ENCODE measurements around the gene PNMA1. TPM values are rescaled to one million over a fixed set of nuclear protein-coding genes. Genes with fewer than 3 reads are reported as not detected.
A peak's percentile ranks its signal among the peaks of the same experiment; 100 is the strongest.

PNMA1 gene
- total RNA-seq, 1 donor from 2014 or later: 32.7 TPM

DNA sequence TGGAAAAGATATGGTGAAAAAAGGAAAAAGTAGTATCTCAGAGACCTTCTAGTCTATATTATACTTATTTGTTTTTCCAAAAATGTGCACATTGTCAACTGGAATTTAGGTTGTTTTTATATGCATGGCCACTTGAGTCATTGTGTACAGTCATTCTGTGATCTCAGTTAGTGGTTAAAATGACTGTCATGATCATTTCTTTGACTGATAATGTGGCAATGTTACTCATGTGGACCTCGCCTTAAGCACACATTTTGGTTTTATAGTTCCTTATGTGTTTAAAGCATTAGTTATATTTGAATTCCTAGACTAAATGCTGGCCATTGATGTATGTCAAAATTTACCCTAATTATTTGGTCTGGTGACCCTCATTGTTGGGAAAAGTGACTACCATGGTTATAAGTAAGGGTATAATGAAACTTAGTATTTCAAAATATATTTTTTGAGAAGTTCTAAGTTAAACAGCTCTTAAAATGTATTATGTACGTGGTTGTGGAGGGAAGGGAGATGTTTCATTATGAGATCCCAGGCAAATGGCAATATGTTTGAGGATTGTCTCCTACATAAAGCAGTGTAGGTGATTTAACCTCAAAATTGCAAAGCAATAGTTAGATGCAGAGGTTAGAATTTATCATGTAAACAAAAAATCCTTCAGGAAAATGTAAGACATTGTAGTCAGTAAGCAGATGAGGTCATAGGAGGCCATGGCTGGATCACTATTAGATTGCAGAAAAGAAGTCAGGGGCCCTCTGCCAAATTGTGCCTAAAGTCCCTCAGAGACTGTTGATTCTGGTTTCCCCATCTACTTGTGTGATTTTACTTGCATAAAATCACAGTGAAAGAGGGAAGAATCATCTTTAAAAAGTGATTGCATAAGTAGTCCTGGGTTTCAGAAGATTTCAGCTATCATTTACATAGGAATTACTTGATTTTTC lies 17.5 kb downstream of the PNMA1 start:
- Mint-ChIP-seq H3K27me3 (ENCODE audit: unreplicated experiment) (no peaks in the 10 kb centered on the region), H3K4me1 (ENCODE audit: unreplicated experiment) (no peaks in the 10 kb centered on the region), H3K27ac (ENCODE audit: unreplicated experiment) (no peak overlapping the region), H3K9me3 (ENCODE audit: unreplicated experiment) (no peaks in the 10 kb centered on the region), H3K4me3 (ENCODE audit: unreplicated experiment) (no peak overlapping the region), H3K36me3 (ENCODE audit: low read depth, unreplicated experiment) (no peaks in the 10 kb centered on the region)
- TF ChIP-seq, protein P1, sequence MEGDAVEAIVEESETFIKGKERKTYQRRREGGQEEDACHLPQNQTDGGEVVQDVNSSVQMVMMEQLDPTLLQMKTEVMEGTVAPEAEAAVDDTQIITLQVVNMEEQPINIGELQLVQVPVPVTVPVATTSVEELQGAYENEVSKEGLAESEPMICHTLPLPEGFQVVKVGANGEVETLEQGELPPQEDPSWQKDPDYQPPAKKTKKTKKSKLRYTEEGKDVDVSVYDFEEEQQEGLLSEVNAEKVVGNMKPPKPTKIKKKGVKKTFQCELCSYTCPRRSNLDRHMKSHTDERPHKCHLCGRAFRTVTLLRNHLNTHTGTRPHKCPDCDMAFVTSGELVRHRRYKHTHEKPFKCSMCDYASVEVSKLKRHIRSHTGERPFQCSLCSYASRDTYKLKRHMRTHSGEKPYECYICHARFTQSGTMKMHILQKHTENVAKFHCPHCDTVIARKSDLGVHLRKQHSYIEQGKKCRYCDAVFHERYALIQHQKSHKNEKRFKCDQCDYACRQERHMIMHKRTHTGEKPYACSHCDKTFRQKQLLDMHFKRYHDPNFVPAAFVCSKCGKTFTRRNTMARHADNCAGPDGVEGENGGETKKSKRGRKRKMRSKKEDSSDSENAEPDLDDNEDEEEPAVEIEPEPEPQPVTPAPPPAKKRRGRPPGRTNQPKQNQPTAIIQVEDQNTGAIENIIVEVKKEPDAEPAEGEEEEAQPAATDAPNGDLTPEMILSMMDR (IDR thresholded peaks at IDR 0.05; ENCODE audit: unreplicated experiment): no peak
- no peak for DNase-seq (ENCODE audit: low spot score)

DNA sequence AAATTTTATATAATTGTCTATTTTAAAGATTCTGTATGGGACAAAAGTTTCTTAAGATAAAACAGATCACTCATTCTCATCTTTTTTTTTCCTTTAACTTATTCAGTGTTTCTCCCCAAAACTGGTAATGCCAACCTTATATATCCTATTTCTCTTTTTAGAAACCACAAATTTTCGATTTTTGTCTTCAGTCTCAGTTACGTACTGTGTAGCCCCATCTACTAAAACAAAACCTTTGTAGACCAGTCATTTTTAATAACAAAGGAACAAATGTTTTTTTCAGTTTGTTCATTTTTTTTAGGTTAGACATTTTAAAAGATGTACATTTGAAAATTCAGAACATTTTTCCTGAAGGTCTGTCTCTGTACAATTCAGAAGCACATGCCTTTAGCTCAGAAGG lies 18.2 kb downstream of the PNMA1 start:
- Mint-ChIP-seq H3K9me3 (ENCODE audit: unreplicated experiment) (no peaks in the 10 kb centered on the region), H3K27me3 (ENCODE audit: unreplicated experiment) (no peaks in the 10 kb centered on the region), H3K4me1 (ENCODE audit: unreplicated experiment) (no peaks in the 10 kb centered on the region), H3K4me3 (ENCODE audit: unreplicated experiment) (no peak overlapping the region), H3K36me3 (ENCODE audit: low read depth, unreplicated experiment) (no peaks in the 10 kb centered on the region), H3K27ac (ENCODE audit: unreplicated experiment) (no peak overlapping the region)
- no peak for DNase-seq (ENCODE audit: low spot score)
- TF ChIP-seq, protein P1 (IDR thresholded peaks at IDR 0.05; ENCODE audit: unreplicated experiment): no peak

DNA sequence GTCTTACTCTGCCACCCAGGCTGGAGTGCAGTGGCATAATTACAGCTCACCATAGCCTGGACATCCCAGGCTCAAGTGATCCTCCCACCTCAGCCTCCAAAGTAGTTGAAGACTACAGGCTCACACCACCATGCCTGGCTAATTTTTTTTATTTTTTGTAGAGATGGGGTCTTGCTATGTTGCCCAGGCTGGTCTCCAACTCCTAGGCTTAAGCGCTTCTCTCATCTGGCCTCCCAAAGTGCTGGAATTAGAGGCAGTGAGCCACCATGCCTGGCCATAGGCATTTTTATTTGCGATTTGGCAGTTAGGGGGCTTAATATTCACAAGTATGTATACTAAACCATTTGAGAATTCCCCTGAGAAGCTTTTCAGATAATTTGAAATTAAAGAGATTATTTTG lies 19.1 kb downstream of the PNMA1 start:
- Mint-ChIP-seq H3K27ac (ENCODE audit: unreplicated experiment) (no peak overlapping the region), H3K4me3 (ENCODE audit: unreplicated experiment) (no peak overlapping the region), H3K27me3 (ENCODE audit: unreplicated experiment) (no peaks in the 10 kb centered on the region), H3K4me1 (ENCODE audit: unreplicated experiment) (no peaks in the 10 kb centered on the region), H3K9me3 (ENCODE audit: unreplicated experiment) (no peaks in the 10 kb centered on the region), H3K36me3 (ENCODE audit: low read depth, unreplicated experiment) (no peaks in the 10 kb centered on the region)
- TF ChIP-seq, protein P1 (IDR thresholded peaks at IDR 0.05; ENCODE audit: unreplicated experiment): no peak
- DNase-seq (ENCODE audit: low spot score): no peak

DNA sequence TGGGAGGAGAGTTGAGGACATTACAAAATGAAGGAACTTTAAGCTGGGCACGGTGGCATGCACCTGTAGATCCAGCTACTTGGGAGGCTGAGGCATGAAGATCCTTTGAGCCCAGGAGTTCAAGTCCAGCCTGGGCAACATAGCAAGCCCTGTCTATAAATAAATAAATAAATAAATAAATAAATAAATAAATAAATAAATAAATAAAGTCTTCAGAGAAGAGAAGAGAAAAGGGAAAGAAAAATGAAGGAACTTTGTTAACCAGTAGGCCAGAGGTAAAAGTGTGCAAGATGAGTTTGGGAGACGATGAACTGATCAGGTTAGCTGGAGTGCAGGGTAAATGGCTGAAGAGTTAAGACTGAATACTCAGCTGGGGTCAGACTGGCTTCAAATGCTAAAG lies 20.1 kb downstream of the PNMA1 start:
- H3K36me3 Mint-ChIP-seq (ENCODE audit: low read depth, unreplicated experiment): no peaks in the 10 kb centered on the region
- peak overlapping the region; percentile 17 for H3K4me3 Mint-ChIP-seq (ENCODE audit: unreplicated experiment)
- no peaks in the 10 kb centered on the region for H3K9me3 Mint-ChIP-seq (ENCODE audit: unreplicated experiment)
- H3K27me3 Mint-ChIP-seq (ENCODE audit: unreplicated experiment): no peaks in the 10 kb centered on the region
- no peak for DNase-seq (ENCODE audit: low spot score)
- no peaks in the 10 kb centered on the region for H3K4me1 Mint-ChIP-seq (ENCODE audit: unreplicated experiment)
- TF ChIP-seq, protein P1 (IDR thresholded peaks at IDR 0.05; ENCODE audit: unreplicated experiment): no peak
- H3K27ac Mint-ChIP-seq (ENCODE audit: unreplicated experiment): no peak overlapping the region

DNA sequence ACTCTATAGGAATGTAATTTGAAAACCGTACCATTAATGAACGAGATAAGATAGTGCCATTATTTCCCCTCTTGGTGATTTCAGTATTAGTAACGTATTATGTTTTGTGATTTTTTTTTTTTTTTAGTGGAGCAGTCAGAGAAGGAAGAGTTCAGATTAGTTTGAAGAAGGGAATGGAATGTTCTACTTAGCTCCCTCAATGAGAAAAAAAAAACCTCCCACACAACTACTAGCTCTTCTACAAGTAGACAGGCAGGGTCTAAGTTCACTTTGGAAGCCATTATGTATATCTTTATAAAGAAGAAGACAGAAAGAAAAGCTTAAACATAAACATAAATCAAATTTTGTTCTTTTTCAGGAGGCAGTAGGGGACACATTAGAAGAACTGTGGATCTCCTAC lies 27.3 kb downstream of the PNMA1 start:
- no peak for DNase-seq (ENCODE audit: low spot score)
- Mint-ChIP-seq H3K9me3 (ENCODE audit: unreplicated experiment) (no peaks in the 10 kb centered on the region), H3K4me1 (ENCODE audit: unreplicated experiment) (no peaks in the 10 kb centered on the region), H3K27me3 (ENCODE audit: unreplicated experiment) (no peaks in the 10 kb centered on the region), H3K4me3 (ENCODE audit: unreplicated experiment) (no peak overlapping the region), H3K36me3 (ENCODE audit: low read depth, unreplicated experiment) (peaks cover 3% of the 10 kb centered on the region), H3K27ac (ENCODE audit: unreplicated experiment) (no peak overlapping the region)
- TF ChIP-seq, protein P1 (IDR thresholded peaks at IDR 0.05; ENCODE audit: unreplicated experiment): no peak
